Measurements from ENCODE around the gene OR2A7.
"Not testable (repeated sequence)": the region's sequence is repeated elsewhere in the genome, so short reads cannot be mapped to it uniquely, and the experiment has no call there.

Gene OR2A7

GRCh38 chr7:144264692-144265091 lies at the start of gene OR2A7:
Gene OR2A7 (minus strand): TSS chr7:144264792. CDS start chr7:144259628, 5,164 bp downstream.
- not testable (repeated sequence) for H3K4me3 ChIP-seq (ENCODE audit: low read depth, low read length); DNase-seq (ENCODE audit: low read depth)

GRCh38 chr7:144311872-144312469 lies 47.4 kb upstream of the OR2A7 start, which contains the start of gene OR2A1:
Gene OR2A1 (plus strand): TSS chr7:144312419. CDS start chr7:144318125, 5,706 bp downstream.
- H3K4me3 ChIP-seq (ENCODE audit: low read depth, low read length); DNase-seq (ENCODE audit: low read depth): not testable (repeated sequence)

GRCh38 chr7:144311218-144311617 lies 46.6 kb upstream of the OR2A7 start:
- H3K4me3 ChIP-seq (ENCODE audit: low read depth, low read length); DNase-seq (ENCODE audit: low read depth): not testable (repeated sequence)

- not testable (repeated sequence) for H3K4me3 ChIP-seq (ENCODE audit: low read depth, low read length); DNase-seq (ENCODE audit: low read depth)
Observed at GRCh38 chr7:144309702-144310101, 45.1 kb upstream of the OR2A7 start.

- DNase-seq (ENCODE audit: low read depth); H3K4me3 ChIP-seq (ENCODE audit: low read depth, low read length): not testable (repeated sequence)
Observed at GRCh38 chr7:144305156-144305555, 40.6 kb upstream of the OR2A7 start.

- H3K4me3 ChIP-seq (ENCODE audit: low read depth, low read length); DNase-seq (ENCODE audit: low read depth): not testable (repeated sequence)
Observed at GRCh38 chr7:144303607-144304006, 39.0 kb upstream of the OR2A7 start.

GRCh38 chr7:144302578-144303303 lies 38.1 kb upstream of the OR2A7 start:
- not testable (repeated sequence) for H3K4me3 ChIP-seq (ENCODE audit: low read depth, low read length); DNase-seq (ENCODE audit: low read depth)

GRCh38 chr7:144293794-144294499 lies 29.4 kb upstream of the OR2A7 start:
- not testable (repeated sequence) for H3K4me3 ChIP-seq (ENCODE audit: low read depth, low read length)

GRCh38 chr7:144292384-144293161 lies 28.0 kb upstream of the OR2A7 start:
- not testable (repeated sequence) for H3K4me3 ChIP-seq (ENCODE audit: low read depth, low read length); DNase-seq (ENCODE audit: low read depth)

More at GRCh38 chr7:144293794-144294499, 29.4 kb upstream of the OR2A7 start:
- DNase-seq (ENCODE audit: low read depth) = not testable (repeated sequence)

- not testable (repeated sequence) for H3K4me3 ChIP-seq (ENCODE audit: low read depth, low read length); DNase-seq (ENCODE audit: low read depth)
Observed at GRCh38 chr7:144291607-144292006, 27.0 kb upstream of the OR2A7 start.

GRCh38 chr7:144287171-144287784 lies 22.7 kb upstream of the OR2A7 start:
- H3K4me3 ChIP-seq (ENCODE audit: low read depth, low read length); DNase-seq (ENCODE audit: low read depth): not testable (repeated sequence)

- DNase-seq (ENCODE audit: low read depth) = not testable (repeated sequence)
Observed at GRCh38 chr7:144283716-144284115, 19.1 kb upstream of the OR2A7 start.

GRCh38 chr7:144282490-144282889 lies 17.9 kb upstream of the OR2A7 start:
- H3K4me3 ChIP-seq (ENCODE audit: low read depth, low read length); DNase-seq (ENCODE audit: low read depth): not testable (repeated sequence)

More at GRCh38 chr7:144283716-144284115, 19.1 kb upstream of the OR2A7 start:
- not testable (repeated sequence) for H3K4me3 ChIP-seq (ENCODE audit: low read depth, low read length)

GRCh38 chr7:144281981-144282380 lies 17.4 kb upstream of the OR2A7 start:
- DNase-seq (ENCODE audit: low read depth) = not testable (repeated sequence)

GRCh38 chr7:144280010-144280409 lies 15.4 kb upstream of the OR2A7 start:
- H3K4me3 ChIP-seq (ENCODE audit: low read depth, low read length); DNase-seq (ENCODE audit: low read depth): not testable (repeated sequence)

More at GRCh38 chr7:144281981-144282380, 17.4 kb upstream of the OR2A7 start:
- not testable (repeated sequence) for H3K4me3 ChIP-seq (ENCODE audit: low read depth, low read length)

GRCh38 chr7:144275281-144275680 lies 10.7 kb upstream of the OR2A7 start:
- H3K4me3 ChIP-seq (ENCODE audit: low read depth, low read length); DNase-seq (ENCODE audit: low read depth): not testable (repeated sequence)

GRCh38 chr7:144269188-144269587 lies 4.6 kb upstream of the OR2A7 start, which contains the start of gene CTAGE8:
Gene CTAGE8 (minus strand): TSS chr7:144269288. CDS start chr7:144269250, 38 bp downstream.
- not testable (repeated sequence) for DNase-seq (ENCODE audit: low read depth)

GRCh38 chr7:144262128-144262527 lies 2.5 kb downstream of the OR2A7 start:
- DNase-seq (ENCODE audit: low read depth); H3K4me3 ChIP-seq (ENCODE audit: low read depth, low read length): not testable (repeated sequence)

More at GRCh38 chr7:144269188-144269587, 4.6 kb upstream of the OR2A7 start, which contains the start of gene CTAGE8:
- H3K4me3 ChIP-seq (ENCODE audit: low read depth, low read length) = not testable (repeated sequence)
